NT2/D1 (cell line): ENCODE measurements around the gene HERC4.

Source experiments
- YY1 ChIP-seq: IDR thresholded peaks from 2 replicates; pipeline ENCODE4 v1.6.1; 2011; ENCODE audit not compliant: insufficient read length, insufficient read depth
- ZNF274 ChIP-seq: IDR thresholded peaks from 2 replicates; pipeline ENCODE4 v1.6.1; 2011; ENCODE audit warnings: mild to moderate bottlenecking, low read depth, low read length

- TF ChIP-seq YY1 (no peak), ZNF274 (no peak)
Measured at GRCh38 chr10:68124718-68125117, 49.6 kb upstream of the HERC4 start.
